Loucy (cell line): Measurements from ENCODE around the gene PODXL.

Source experiments
- EZH2phosphoT487 ChIP-seq: fragments of 200-600 bp; IDR thresholded peaks from 2 replicates; pipeline ENCODE4 v1.6.1; 2018; ENCODE audit warnings: antibody characterized with exemption, mild to moderate bottlenecking, moderate library complexity, borderline replicate concordance
- TF ChIP-seq, protein P1 (sequence below): fragments of 200-600 bp; sonication (generic); conservative IDR thresholded peaks from 2 replicates; pipeline ENCODE4 v1.5.1; 2014; ENCODE audit warnings: mild to moderate bottlenecking, antibody characterized with exemption, low read length

- TF ChIP-seq, protein P1, sequence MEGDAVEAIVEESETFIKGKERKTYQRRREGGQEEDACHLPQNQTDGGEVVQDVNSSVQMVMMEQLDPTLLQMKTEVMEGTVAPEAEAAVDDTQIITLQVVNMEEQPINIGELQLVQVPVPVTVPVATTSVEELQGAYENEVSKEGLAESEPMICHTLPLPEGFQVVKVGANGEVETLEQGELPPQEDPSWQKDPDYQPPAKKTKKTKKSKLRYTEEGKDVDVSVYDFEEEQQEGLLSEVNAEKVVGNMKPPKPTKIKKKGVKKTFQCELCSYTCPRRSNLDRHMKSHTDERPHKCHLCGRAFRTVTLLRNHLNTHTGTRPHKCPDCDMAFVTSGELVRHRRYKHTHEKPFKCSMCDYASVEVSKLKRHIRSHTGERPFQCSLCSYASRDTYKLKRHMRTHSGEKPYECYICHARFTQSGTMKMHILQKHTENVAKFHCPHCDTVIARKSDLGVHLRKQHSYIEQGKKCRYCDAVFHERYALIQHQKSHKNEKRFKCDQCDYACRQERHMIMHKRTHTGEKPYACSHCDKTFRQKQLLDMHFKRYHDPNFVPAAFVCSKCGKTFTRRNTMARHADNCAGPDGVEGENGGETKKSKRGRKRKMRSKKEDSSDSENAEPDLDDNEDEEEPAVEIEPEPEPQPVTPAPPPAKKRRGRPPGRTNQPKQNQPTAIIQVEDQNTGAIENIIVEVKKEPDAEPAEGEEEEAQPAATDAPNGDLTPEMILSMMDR = no peak
- TF ChIP-seq EZH2phosphoT487 = no peak
These were observed 47.5 kb downstream of the PODXL start for GRCh38 chr7:131508754-131509486.
